ENCODE data around the gene CD160.
"Not testable (repeated sequence)": the region's sequence is repeated elsewhere in the genome, so short reads cannot be mapped to it uniquely, and the experiment has no call there.

CD160 gene

GRCh38 chr1:145720556-145720877, 1.2 kb downstream of the CD160 start:
- DNase-seq (no peak), ATAC-seq (ENCODE audit: insufficient read depth, low read depth) (no peak)
- Histone ChIP-seq H3K4me3 (ENCODE audit: low read depth in 1 of 2, low read length in 2 of 2) (no peak overlapping the region), H3K9ac (ENCODE audit: low read depth, low read length) (no peak overlapping the region), H3K27me3 (ENCODE audit: insufficient read depth, low read length, poor library complexity) (no peaks in the 10 kb centered on the region), H3K79me2 (ENCODE audit: insufficient read depth, low read length) (no peaks in the 10 kb centered on the region), H3K9me3 (ENCODE audit: insufficient read depth, low read length, severe bottlenecking) (no peaks in the 10 kb centered on the region), H3K36me3 (ENCODE audit: insufficient read depth, low read length) (no peaks in the 10 kb centered on the region), H3K4me1 (ENCODE audit: insufficient read depth, low read length) (peaks cover 4% of the 10 kb centered on the region; the same call in 1 of the 2 replicates), H4K20me1 (ENCODE audit: insufficient read depth, low read length) (no peaks in the 10 kb centered on the region), H3K27ac (ENCODE audit: low read length) (no peak overlapping the region), H2AFZ (ENCODE audit: low read depth, low read length) (no peak overlapping the region), H3K4me2 (ENCODE audit: insufficient read depth, low read length) (no peak overlapping the region)
- TF ChIP-seq CTCF (IDR thresholded peaks at IDR 0.05; ENCODE audit: borderline replicate concordance, extremely low read depth, low read length, poor library complexity, severe bottlenecking) (no peak), EZH2 (IDR thresholded peaks at IDR 0.05; ENCODE audit: borderline replicate concordance, low read depth, low read length, severe bottlenecking) (no peak)

- ATAC-seq (ENCODE audit: insufficient read depth, low read depth) (peak; percentile 89), DNase-seq (peak; percentile 46)
- no peaks in the 10 kb centered on the region for H3K27me3 ChIP-seq (ENCODE audit: insufficient read depth, low read length, poor library complexity)
- no peak overlapping the region for H3K27ac ChIP-seq (ENCODE audit: low read length)
- no peak overlapping the region for H3K9ac ChIP-seq (ENCODE audit: low read depth, low read length)
- no peaks in the 10 kb centered on the region for H4K20me1 ChIP-seq (ENCODE audit: insufficient read depth, low read length)
- H3K4me2 ChIP-seq (ENCODE audit: insufficient read depth, low read length): no peak overlapping the region
- H2AFZ ChIP-seq (ENCODE audit: low read depth, low read length): no peak overlapping the region
- H3K4me3 ChIP-seq (ENCODE audit: low read depth in 1 of 2, low read length in 2 of 2): no peak overlapping the region
- H3K79me2 ChIP-seq (ENCODE audit: insufficient read depth, low read length): no peaks in the 10 kb centered on the region
- no peaks in the 10 kb centered on the region for H3K36me3 ChIP-seq (ENCODE audit: insufficient read depth, low read length)
- H3K9me3 ChIP-seq (ENCODE audit: insufficient read depth, low read length, severe bottlenecking): no peaks in the 10 kb centered on the region
- peaks cover 4% of the 10 kb centered on the region; the same call in 1 of the 2 replicates for H3K4me1 ChIP-seq (ENCODE audit: insufficient read depth, low read length)
- no peak for TF ChIP-seq EZH2 (IDR thresholded peaks at IDR 0.05; ENCODE audit: borderline replicate concordance, low read depth, low read length, severe bottlenecking)
- TF ChIP-seq CTCF (IDR thresholded peaks at IDR 0.05; ENCODE audit: borderline replicate concordance, extremely low read depth, low read length, poor library complexity, severe bottlenecking): peak; percentile 80
Observed at GRCh38 chr1:145720878-145721671, 1.8 kb downstream of the CD160 start.

- not testable (repeated sequence) for H3K27me3 ChIP-seq (ENCODE audit: insufficient read depth, low read length, poor library complexity); H3K4me1 ChIP-seq (ENCODE audit: insufficient read depth, low read length); H3K79me2 ChIP-seq (ENCODE audit: insufficient read depth, low read length); H3K4me3 ChIP-seq (ENCODE audit: low read depth in 1 of 2, low read length in 2 of 2); H3K9me3 ChIP-seq (ENCODE audit: insufficient read depth, low read length, severe bottlenecking); H3K36me3 ChIP-seq (ENCODE audit: insufficient read depth, low read length); H3K9ac ChIP-seq (ENCODE audit: low read depth, low read length); H4K20me1 ChIP-seq (ENCODE audit: insufficient read depth, low read length); H3K27ac ChIP-seq (ENCODE audit: low read length); H3K4me2 ChIP-seq (ENCODE audit: insufficient read depth, low read length); H2AFZ ChIP-seq (ENCODE audit: low read depth, low read length); ATAC-seq (ENCODE audit: insufficient read depth, low read depth); DNase-seq
Observed at GRCh38 chr1:145726193-145726592, 6.9 kb downstream of the CD160 start.

GRCh38 chr1:145729196-145729595, 9.9 kb downstream of the CD160 start:
- no peaks in the 10 kb centered on the region for H3K9me3 ChIP-seq (ENCODE audit: insufficient read depth, low read length, severe bottlenecking)
- H3K4me1 ChIP-seq (ENCODE audit: insufficient read depth, low read length): no peaks in the 10 kb centered on the region
- no peak overlapping the region for H3K9ac ChIP-seq (ENCODE audit: low read depth, low read length)
- H3K4me2 ChIP-seq (ENCODE audit: insufficient read depth, low read length): no peak overlapping the region
- DNase-seq: no peak
- TF ChIP-seq CTCF (IDR thresholded peaks at IDR 0.05; ENCODE audit: borderline replicate concordance, extremely low read depth, low read length, poor library complexity, severe bottlenecking) (no peak), EZH2 (IDR thresholded peaks at IDR 0.05; ENCODE audit: borderline replicate concordance, low read depth, low read length, severe bottlenecking) (no peak)
- no peaks in the 10 kb centered on the region for H3K36me3 ChIP-seq (ENCODE audit: insufficient read depth, low read length)
- H4K20me1 ChIP-seq (ENCODE audit: insufficient read depth, low read length): no peaks in the 10 kb centered on the region
- no peak overlapping the region for H2AFZ ChIP-seq (ENCODE audit: low read depth, low read length)
- no peak overlapping the region for H3K27ac ChIP-seq (ENCODE audit: low read length)
- H3K4me3 ChIP-seq (ENCODE audit: low read depth in 1 of 2, low read length in 2 of 2): no peak overlapping the region
- ATAC-seq (ENCODE audit: insufficient read depth, low read depth): no peak
- no peaks in the 10 kb centered on the region for H3K79me2 ChIP-seq (ENCODE audit: insufficient read depth, low read length)
- H3K27me3 ChIP-seq (ENCODE audit: insufficient read depth, low read length, poor library complexity): no peaks in the 10 kb centered on the region
